WERI-Rb-1 (cell line): ENCODE results near the gene PLA2R1.

ENCODE experiments used
- DNase-seq: peaks from one replicate; pipeline ENCODE4 v3.0.0-alpha.2; 2020
- H3K27ac ChIP-seq: fragments of 250-450 bp; sonication (Bioruptor Pico); 2 replicates; pipeline ENCODE4 v1.5.1; 2020; ENCODE audit warnings: mild to moderate bottlenecking, moderate library complexity
- H3K27me3 ChIP-seq: fragments of 250-450 bp; sonication (Bioruptor Pico); 2 replicates; pipeline ENCODE4 v1.5.1; 2021; ENCODE audit warnings: mild to moderate bottlenecking, low read depth, moderate library complexity; ENCODE audit not compliant: insufficient read depth, severe bottlenecking
- H3K36me3 ChIP-seq: fragments of 250-450 bp; sonication (Bioruptor Pico); 2 replicates; pipeline ENCODE4 v1.5.1; 2020; ENCODE audit warnings: mild to moderate bottlenecking, moderate library complexity
- H3K4me3 ChIP-seq: 2 replicates; pipeline ENCODE4 v1.5.1; 2011; ENCODE audit warnings: low read depth, mild to moderate bottlenecking, control low read depth, low read length
- H3K9me3 ChIP-seq: fragments of 250-450 bp; sonication (Bioruptor Pico); 2 replicates; pipeline ENCODE4 v1.5.1; 2021; ENCODE audit warnings: mild to moderate bottlenecking, moderate library complexity; ENCODE audit not compliant: severe bottlenecking
- CTCF ChIP-seq: IDR thresholded peaks from 2 replicates; pipeline ENCODE4 v1.5.1; 2011; ENCODE audit warnings: low read depth, mild to moderate bottlenecking, control low read depth, inconsistent platforms, low read length

PLA2R1 gene

GRCh38 chr2:160054984-160055725, 7.3 kb downstream of the PLA2R1 start:
- Histone ChIP-seq H3K9me3 (no peaks in the 10 kb centered on the region), H3K27me3 (no peaks in the 10 kb centered on the region), H3K27ac (no peak overlapping the region), H3K36me3 (no peaks in the 10 kb centered on the region), H3K4me3 (no peak overlapping the region)
- no peak for TF ChIP-seq CTCF
- peak; percentile 25 for DNase-seq

GRCh38 chr2:160053946-160054345, 8.5 kb downstream of the PLA2R1 start:
- Histone ChIP-seq H3K4me3 (no peak overlapping the region), H3K9me3 (no peaks in the 10 kb centered on the region), H3K27me3 (no peaks in the 10 kb centered on the region), H3K36me3 (no peaks in the 10 kb centered on the region), H3K27ac (no peak overlapping the region)
- DNase-seq: no peak
- TF ChIP-seq CTCF: no peak

GRCh38 chr2:160052531-160052930, 9.9 kb downstream of the PLA2R1 start:
- no peaks in the 10 kb centered on the region for H3K9me3 ChIP-seq
- no peak overlapping the region for H3K27ac ChIP-seq
- H3K27me3 ChIP-seq: no peaks in the 10 kb centered on the region
- no peak for TF ChIP-seq CTCF
- no peak overlapping the region for H3K4me3 ChIP-seq
- DNase-seq: no peak
- H3K36me3 ChIP-seq: no peaks in the 10 kb centered on the region

GRCh38 chr2:160051371-160051800, 11.0 kb downstream of the PLA2R1 start:
- H3K9me3 ChIP-seq: no peaks in the 10 kb centered on the region
- no peaks in the 10 kb centered on the region for H3K36me3 ChIP-seq
- H3K4me3 ChIP-seq: no peak overlapping the region
- H3K27me3 ChIP-seq: no peaks in the 10 kb centered on the region
- no peak for TF ChIP-seq CTCF
- no peak for DNase-seq
- no peak overlapping the region for H3K27ac ChIP-seq

GRCh38 chr2:160050147-160050546, 12.3 kb downstream of the PLA2R1 start:
- Histone ChIP-seq H3K27ac (no peak overlapping the region), H3K36me3 (no peaks in the 10 kb centered on the region), H3K27me3 (no peaks in the 10 kb centered on the region), H3K9me3 (no peaks in the 10 kb centered on the region), H3K4me3 (no peak overlapping the region)
- no peak for TF ChIP-seq CTCF
- DNase-seq: no peak

- Histone ChIP-seq H3K9me3 (no peaks in the 10 kb centered on the region), H3K27me3 (no peaks in the 10 kb centered on the region), H3K36me3 (no peaks in the 10 kb centered on the region), H3K4me3 (no peak overlapping the region), H3K27ac (no peak overlapping the region)
- DNase-seq: no peak
- TF ChIP-seq CTCF: no peak
Measured at GRCh38 chr2:160045703-160046210, 16.7 kb downstream of the PLA2R1 start.
